GM12865 (cell line): ENCODE data around the gene C1QTNF12.

Experiments
- DNase-seq: peaks from one replicate; pipeline ENCODE4 v3.0.0; 2010; ENCODE audit warnings: low read depth
- H3K4me3 ChIP-seq: 2 replicates; pipeline ENCODE4 v1.5.1; 2011; ENCODE audit warnings: mild to moderate bottlenecking, low read depth, low read length, control low read depth
- TF ChIP-seq, protein P1 (sequence below): IDR thresholded peaks from 2 replicates; pipeline ENCODE4 v1.5.1; 2011; ENCODE audit warnings: low read length, control low read depth, low read depth, inconsistent platforms; ENCODE audit not compliant: insufficient read depth; ENCODE audit errors: missing control alignments

Gene C1QTNF12

DNA sequence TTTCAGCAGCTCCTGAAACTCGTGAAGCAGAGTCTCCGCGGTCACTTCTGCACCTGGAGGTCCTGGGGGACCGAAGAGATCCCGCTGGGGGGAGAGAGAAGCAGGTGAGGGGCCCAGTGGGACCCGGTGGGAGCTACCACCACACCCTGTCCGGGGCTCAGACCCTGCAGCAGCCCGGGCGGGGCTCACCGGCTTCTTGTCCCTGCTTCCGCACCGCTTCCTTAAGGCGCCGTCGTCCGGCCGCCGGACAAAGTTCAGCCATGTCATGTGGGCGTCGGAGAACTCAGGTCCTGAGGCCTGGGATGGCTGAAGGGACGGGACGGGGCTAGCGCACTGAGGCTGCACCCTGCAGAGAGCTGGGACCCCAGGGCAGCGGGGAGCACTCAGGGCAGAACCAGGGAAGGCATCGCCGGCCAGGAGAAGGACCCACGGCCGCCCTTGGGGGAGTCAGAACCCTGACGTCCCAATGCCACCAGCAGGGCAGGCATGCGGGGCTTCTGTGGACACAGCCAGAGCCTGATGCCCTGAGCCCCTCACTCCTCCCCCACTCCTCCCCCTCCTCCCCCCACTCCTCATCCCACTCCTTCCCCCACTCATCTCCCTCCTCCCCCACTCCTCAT, 2.2 kb downstream of the C1QTNF12 start:
- TF ChIP-seq, protein P1, sequence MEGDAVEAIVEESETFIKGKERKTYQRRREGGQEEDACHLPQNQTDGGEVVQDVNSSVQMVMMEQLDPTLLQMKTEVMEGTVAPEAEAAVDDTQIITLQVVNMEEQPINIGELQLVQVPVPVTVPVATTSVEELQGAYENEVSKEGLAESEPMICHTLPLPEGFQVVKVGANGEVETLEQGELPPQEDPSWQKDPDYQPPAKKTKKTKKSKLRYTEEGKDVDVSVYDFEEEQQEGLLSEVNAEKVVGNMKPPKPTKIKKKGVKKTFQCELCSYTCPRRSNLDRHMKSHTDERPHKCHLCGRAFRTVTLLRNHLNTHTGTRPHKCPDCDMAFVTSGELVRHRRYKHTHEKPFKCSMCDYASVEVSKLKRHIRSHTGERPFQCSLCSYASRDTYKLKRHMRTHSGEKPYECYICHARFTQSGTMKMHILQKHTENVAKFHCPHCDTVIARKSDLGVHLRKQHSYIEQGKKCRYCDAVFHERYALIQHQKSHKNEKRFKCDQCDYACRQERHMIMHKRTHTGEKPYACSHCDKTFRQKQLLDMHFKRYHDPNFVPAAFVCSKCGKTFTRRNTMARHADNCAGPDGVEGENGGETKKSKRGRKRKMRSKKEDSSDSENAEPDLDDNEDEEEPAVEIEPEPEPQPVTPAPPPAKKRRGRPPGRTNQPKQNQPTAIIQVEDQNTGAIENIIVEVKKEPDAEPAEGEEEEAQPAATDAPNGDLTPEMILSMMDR = no peak
- DNase-seq = no peak
- H3K4me3 ChIP-seq = no peak overlapping the region

DNA sequence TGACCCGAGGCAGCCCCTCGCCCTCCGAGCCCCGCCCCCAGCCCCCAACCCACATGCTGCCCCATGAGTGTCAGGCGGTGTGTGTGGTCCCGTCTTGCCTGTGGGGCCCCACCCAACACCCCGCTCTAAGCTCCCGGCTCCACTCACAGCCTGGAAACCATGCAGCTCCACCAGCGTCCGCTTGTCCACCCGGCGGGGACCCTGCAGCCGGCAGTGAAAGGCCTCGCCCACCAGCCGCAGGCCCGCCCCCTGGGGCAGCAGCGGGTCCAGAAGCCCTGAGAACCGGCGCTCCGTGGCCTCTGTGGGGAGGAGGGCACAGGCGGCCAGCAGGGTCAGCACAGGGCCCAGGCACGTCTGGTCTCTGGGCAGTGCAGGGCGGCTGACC, 2.7 kb downstream of the C1QTNF12 start:
- H3K4me3 ChIP-seq = no peak overlapping the region
- no peak for DNase-seq
- TF ChIP-seq, protein P1 = no peak

DNA sequence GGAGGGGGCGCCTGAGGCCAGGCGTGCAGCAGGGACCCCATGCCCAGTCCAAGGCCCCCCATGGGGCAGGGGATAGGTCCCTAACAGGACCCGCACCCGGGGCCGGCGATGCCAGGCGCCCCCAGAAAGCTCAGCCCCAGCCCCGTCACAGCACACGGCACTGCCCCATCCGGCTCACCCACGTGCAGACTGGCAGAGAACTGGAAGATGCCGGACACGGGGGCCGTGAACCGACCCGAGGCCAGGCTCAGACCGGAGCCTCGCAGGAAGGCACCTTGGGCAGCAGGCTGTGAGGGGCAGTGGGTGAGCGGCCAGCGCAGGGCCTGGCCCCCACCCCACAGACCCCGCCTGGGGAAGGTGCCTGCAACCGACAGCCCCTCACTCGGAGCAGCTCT, 3.3 kb downstream of the C1QTNF12 start:
- DNase-seq = no peak
- no peak overlapping the region for H3K4me3 ChIP-seq
- TF ChIP-seq, protein P1 = no peak

DNA sequence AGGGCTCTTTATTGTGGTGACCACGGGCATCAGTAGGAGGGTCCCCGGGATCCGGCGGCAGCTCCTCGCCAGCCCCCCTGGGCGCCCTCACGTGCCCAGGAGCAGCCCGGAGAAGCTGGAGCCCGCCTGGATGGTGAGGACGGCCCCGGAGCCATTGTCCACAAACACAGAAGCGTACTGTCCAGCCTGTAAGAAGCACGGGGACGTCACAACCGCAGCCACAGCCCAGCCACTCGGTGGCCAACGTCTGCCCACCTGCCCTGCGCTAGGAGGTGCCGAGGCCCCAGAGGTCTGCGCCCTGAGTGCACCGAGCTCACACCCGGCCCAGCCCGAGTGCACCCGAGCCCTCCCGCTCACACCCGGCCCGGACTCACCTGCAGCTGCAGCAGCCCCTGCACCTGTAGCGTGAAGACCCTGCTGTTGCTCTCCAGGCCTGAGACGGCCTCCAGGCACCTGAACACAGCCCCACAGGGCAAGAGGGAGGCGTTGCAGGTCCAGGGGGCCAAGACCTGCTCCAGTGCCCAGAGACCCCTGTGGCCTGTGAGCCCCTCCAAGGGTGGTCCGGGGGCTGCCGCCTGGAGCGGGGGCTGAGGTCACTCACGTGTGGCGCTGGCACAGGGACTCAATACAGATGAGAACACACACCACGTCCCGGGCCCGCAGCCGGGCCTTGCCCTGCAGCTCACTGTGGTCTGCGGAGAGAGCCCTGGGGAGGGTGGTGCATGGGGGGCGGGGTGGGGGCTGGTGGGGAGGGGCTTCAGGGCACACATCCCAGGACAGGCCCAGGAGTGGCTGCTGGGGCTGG, 3.9 kb downstream of the C1QTNF12 start:
- DNase-seq = no peak
- H3K4me3 ChIP-seq = no peak overlapping the region
- TF ChIP-seq, protein P1 = no peak

DNA sequence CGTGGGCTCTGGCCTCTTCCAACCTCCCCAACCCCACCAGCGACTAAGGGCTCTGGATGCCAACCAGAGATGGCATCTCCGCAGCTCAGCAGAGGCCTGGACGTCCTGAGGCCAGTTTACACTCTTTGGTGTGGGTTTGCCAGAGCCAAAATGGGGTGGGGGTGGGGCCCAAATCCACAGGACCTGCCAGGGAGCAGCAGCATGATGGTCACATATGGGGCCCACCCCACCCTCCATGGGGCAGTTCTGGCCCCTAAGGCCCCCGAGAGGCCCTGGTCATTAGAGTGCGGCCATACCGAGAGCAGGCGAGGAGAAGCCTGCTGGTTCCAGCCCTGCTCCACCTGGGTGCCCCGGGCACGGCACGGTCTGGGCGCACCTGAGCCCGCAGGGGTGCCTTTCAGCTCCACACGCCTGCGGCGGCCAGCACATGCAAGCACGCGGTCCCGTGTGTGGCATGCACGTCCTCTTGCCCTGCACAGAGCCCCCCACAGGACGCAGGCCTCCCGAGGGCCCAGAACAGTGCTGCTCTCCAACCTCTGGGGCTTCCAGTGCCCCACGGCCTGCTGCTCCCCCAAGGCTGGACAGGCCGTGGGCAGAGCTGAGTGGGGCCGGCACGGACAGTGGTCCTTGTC, 4.8 kb downstream of the C1QTNF12 start:
- DNase-seq = no peak
- TF ChIP-seq, protein P1 = no peak
- no peak overlapping the region for H3K4me3 ChIP-seq

DNA sequence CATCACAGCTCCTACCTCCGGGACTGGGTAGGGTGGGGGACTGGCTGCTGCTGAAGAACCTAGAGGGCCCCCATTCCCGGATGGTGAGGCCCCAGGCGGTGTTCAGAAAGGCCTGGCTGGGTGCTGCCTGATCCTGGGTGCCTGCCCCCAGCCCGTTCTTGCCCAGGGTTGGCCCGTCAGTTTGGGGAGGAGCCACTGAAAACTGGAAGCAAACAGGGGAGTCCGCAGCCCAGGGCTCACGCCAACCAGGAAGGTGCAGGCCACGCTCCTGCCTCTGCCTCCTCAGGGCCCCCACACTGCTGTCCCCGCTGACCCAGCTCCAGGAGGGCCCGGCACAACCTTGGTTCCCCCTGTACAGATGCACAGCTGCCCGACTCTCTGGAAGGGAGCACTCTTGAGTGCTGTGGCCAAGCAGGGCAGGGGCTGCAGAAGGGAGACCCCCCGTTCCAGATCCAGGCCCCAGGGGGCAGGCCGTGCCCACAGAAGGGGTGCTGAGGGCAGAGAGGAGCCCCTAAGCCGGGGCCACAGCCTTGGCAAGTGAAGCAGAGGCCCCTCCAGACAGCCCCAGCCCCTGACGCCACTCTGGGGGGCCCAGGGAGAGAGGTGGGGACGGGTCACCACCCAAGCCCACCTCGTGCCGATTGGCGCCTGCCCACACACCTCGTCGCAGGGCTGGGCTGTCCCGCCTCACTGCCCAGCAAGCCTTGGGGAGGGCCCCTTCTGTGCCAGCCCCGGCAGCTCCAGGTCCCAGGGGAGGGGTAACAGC, 5.5 kb downstream of the C1QTNF12 start:
- DNase-seq = no peak
- no peak overlapping the region for H3K4me3 ChIP-seq
- TF ChIP-seq, protein P1 = no peak
